Activated naive CD8-positive, alpha-beta T cell (primary cell): Measurements from ENCODE around the gene MTHFD1L.
"Not testable (repeated sequence)": the region's sequence is repeated elsewhere in the genome, so short reads cannot be mapped to it uniquely, and the experiment has no call there.

Experiments
- H3K27ac Mint-ChIP-seq: one replicate; pipeline ENCODE4 v1.8.0; 2021; ENCODE audit warnings: mixed read lengths
- H3K27me3 Mint-ChIP-seq: one replicate; pipeline ENCODE4 v1.8.0; 2021; ENCODE audit warnings: mixed read lengths
- H3K36me3 Mint-ChIP-seq: one replicate; pipeline ENCODE4 v1.8.0; 2021; ENCODE audit warnings: mixed read lengths
- H3K4me1 Mint-ChIP-seq: one replicate; pipeline ENCODE4 v1.8.0; 2021; ENCODE audit warnings: low read depth, mixed read lengths
- H3K4me3 Mint-ChIP-seq: one replicate; pipeline ENCODE4 v1.8.0; 2021; ENCODE audit warnings: mild to moderate bottlenecking, mixed read lengths
- H3K9me3 Mint-ChIP-seq: one replicate; pipeline ENCODE4 v1.8.0; 2021; ENCODE audit warnings: low read depth, mixed read lengths

Gene MTHFD1L

GRCh38 chr6:151027936-151028838, 162.7 kb downstream of the MTHFD1L start:
- Mint-ChIP-seq H3K9me3 (no peaks in the 10 kb centered on the region), H3K4me3 (no peak overlapping the region), H3K4me1 (no peaks in the 10 kb centered on the region), H3K27ac (no peak overlapping the region), H3K27me3 (no peaks in the 10 kb centered on the region), H3K36me3 (peaks cover 34% of the 10 kb centered on the region)

GRCh38 chr6:151029970-151030369, 164.5 kb downstream of the MTHFD1L start:
- no peak overlapping the region for H3K4me3 Mint-ChIP-seq
- no peaks in the 10 kb centered on the region for H3K27me3 Mint-ChIP-seq
- no peaks in the 10 kb centered on the region for H3K4me1 Mint-ChIP-seq
- no peak overlapping the region for H3K27ac Mint-ChIP-seq
- H3K36me3 Mint-ChIP-seq: peaks cover 31% of the 10 kb centered on the region
- H3K9me3 Mint-ChIP-seq: no peaks in the 10 kb centered on the region

- no peak overlapping the region for H3K27ac Mint-ChIP-seq
- no peaks in the 10 kb centered on the region for H3K4me1 Mint-ChIP-seq
- no peaks in the 10 kb centered on the region for H3K9me3 Mint-ChIP-seq
- H3K4me3 Mint-ChIP-seq: no peak overlapping the region
- no peaks in the 10 kb centered on the region for H3K27me3 Mint-ChIP-seq
- H3K36me3 Mint-ChIP-seq: peaks cover 36% of the 10 kb centered on the region
Measured at GRCh38 chr6:151032034-151032433, 166.5 kb downstream of the MTHFD1L start.

- Mint-ChIP-seq H3K27me3 (no peaks in the 10 kb centered on the region), H3K27ac (no peak overlapping the region), H3K4me3 (no peak overlapping the region), H3K9me3 (no peaks in the 10 kb centered on the region), H3K36me3 (peaks cover 41% of the 10 kb centered on the region), H3K4me1 (no peaks in the 10 kb centered on the region)
Measured at GRCh38 chr6:151034825-151035781, 169.6 kb downstream of the MTHFD1L start.

GRCh38 chr6:151036211-151036721, 170.8 kb downstream of the MTHFD1L start:
- H3K4me3 Mint-ChIP-seq, H3K4me1 Mint-ChIP-seq, H3K9me3 Mint-ChIP-seq, H3K27ac Mint-ChIP-seq, H3K27me3 Mint-ChIP-seq: not testable (repeated sequence)
- peaks cover 38% of the 10 kb centered on the region for H3K36me3 Mint-ChIP-seq

GRCh38 chr6:151036869-151037680, 171.6 kb downstream of the MTHFD1L start:
- H3K4me3 Mint-ChIP-seq: no peak overlapping the region
- no peaks in the 10 kb centered on the region for H3K27me3 Mint-ChIP-seq
- no peaks in the 10 kb centered on the region for H3K4me1 Mint-ChIP-seq
- peaks cover 37% of the 10 kb centered on the region for H3K36me3 Mint-ChIP-seq
- no peaks in the 10 kb centered on the region for H3K9me3 Mint-ChIP-seq
- H3K27ac Mint-ChIP-seq: no peak overlapping the region

GRCh38 chr6:151038616-151039015, 173.1 kb downstream of the MTHFD1L start:
- Mint-ChIP-seq H3K27ac (no peak overlapping the region), H3K4me3 (no peak overlapping the region), H3K36me3 (peaks cover 31% of the 10 kb centered on the region), H3K27me3 (no peaks in the 10 kb centered on the region), H3K9me3 (no peaks in the 10 kb centered on the region), H3K4me1 (no peaks in the 10 kb centered on the region)

- H3K27me3 Mint-ChIP-seq, H3K27ac Mint-ChIP-seq, H3K4me3 Mint-ChIP-seq, H3K4me1 Mint-ChIP-seq, H3K9me3 Mint-ChIP-seq: not testable (repeated sequence)
- H3K36me3 Mint-ChIP-seq: peaks cover 40% of the 10 kb centered on the region
Measured at GRCh38 chr6:151040888-151041521, 175.5 kb downstream of the MTHFD1L start.

GRCh38 chr6:151041686-151042085, 176.2 kb downstream of the MTHFD1L start:
- Mint-ChIP-seq H3K4me3 (no peak overlapping the region), H3K27ac (no peak overlapping the region), H3K4me1 (no peaks in the 10 kb centered on the region), H3K36me3 (peaks cover 39% of the 10 kb centered on the region), H3K9me3 (no peaks in the 10 kb centered on the region), H3K27me3 (no peaks in the 10 kb centered on the region)

GRCh38 chr6:151042911-151043330, 177.4 kb downstream of the MTHFD1L start:
- not testable (repeated sequence) for H3K27me3 Mint-ChIP-seq, H3K4me1 Mint-ChIP-seq, H3K27ac Mint-ChIP-seq, H3K9me3 Mint-ChIP-seq, H3K4me3 Mint-ChIP-seq
- peaks cover 37% of the 10 kb centered on the region for H3K36me3 Mint-ChIP-seq

GRCh38 chr6:151043944-151044343, 178.4 kb downstream of the MTHFD1L start:
- Mint-ChIP-seq H3K27me3 (no peaks in the 10 kb centered on the region), H3K36me3 (peaks cover 33% of the 10 kb centered on the region), H3K9me3 (no peaks in the 10 kb centered on the region), H3K4me3 (no peak overlapping the region), H3K4me1 (no peaks in the 10 kb centered on the region), H3K27ac (no peak overlapping the region)

- H3K27me3 Mint-ChIP-seq: no peaks in the 10 kb centered on the region
- no peaks in the 10 kb centered on the region for H3K9me3 Mint-ChIP-seq
- H3K36me3 Mint-ChIP-seq: peaks cover 31% of the 10 kb centered on the region
- no peak overlapping the region for H3K27ac Mint-ChIP-seq
- no peak overlapping the region for H3K4me3 Mint-ChIP-seq
- H3K4me1 Mint-ChIP-seq: no peaks in the 10 kb centered on the region
Measured at GRCh38 chr6:151044465-151045441, 179.3 kb downstream of the MTHFD1L start.

- not testable (repeated sequence) for H3K9me3 Mint-ChIP-seq, H3K4me3 Mint-ChIP-seq, H3K4me1 Mint-ChIP-seq, H3K27ac Mint-ChIP-seq, H3K27me3 Mint-ChIP-seq
- H3K36me3 Mint-ChIP-seq: peaks cover 31% of the 10 kb centered on the region
Measured at GRCh38 chr6:151045511-151046222, 180.2 kb downstream of the MTHFD1L start.
